ENCODE results near the gene ITGB8. TPM values are rescaled to one million over a fixed set of nuclear protein-coding genes. Genes with fewer than 3 reads are reported as not detected.

The ITGB8 gene
- total and polyA plus RNA-seq, 12 donors: 0.46 to 10.7 (median 2.5) TPM

- ATAC-seq: no peak
- no peaks in the 10 kb centered on the region for H3K27me3 ChIP-seq
- no peaks in the 10 kb centered on the region for H3K36me3 ChIP-seq
- no peak for DNase-seq
- no peaks in the 10 kb centered on the region for H3K9me3 ChIP-seq
- no peak overlapping the region for H3K27ac ChIP-seq
- no peak for TF ChIP-seq CTCF (IDR thresholded peaks at IDR 0.05)
- 71% methylated on average over 2 of the region's 2 CpGs for WGBS, 2 donors
- intact Hi-C loops (cut with DNase I): loop anchor here in 1 of 10 donors (10.0 kb wide), 1 partner anchor 271 kb away; no protein-coding TSS in a partner anchor
- H3K4me1 ChIP-seq: no peaks in the 10 kb centered on the region
- no peak overlapping the region for H3K4me3 ChIP-seq
These were observed 7.1 kb upstream of the ITGB8 start for GRCh38 chr7:20323595-20323994.

- WGBS, 2 donors: 75 to 77% methylated on average over 4 of the region's 4 CpGs
- H3K27ac ChIP-seq: no peak overlapping the region
- no peaks in the 10 kb centered on the region for H3K36me3 ChIP-seq
- TF ChIP-seq CTCF (IDR thresholded peaks at IDR 0.05): no peak
- no peak overlapping the region for H3K4me3 ChIP-seq
- H3K4me1 ChIP-seq: peaks cover 0 to 21% (median 6%) of the 10 kb centered on the region in 9 donors
- no peak for ATAC-seq
- intact Hi-C loops (cut with DNase I): loop anchor here in 1 of 10 donors (10.0 kb wide), 1 partner anchor 268 kb away; no protein-coding TSS in a partner anchor
- H3K9me3 ChIP-seq: no peaks in the 10 kb centered on the region
- no peak for DNase-seq
- peaks cover 0 to 16% (median 0%) of the 10 kb centered on the region in 7 donors for H3K27me3 ChIP-seq
These were observed 4.4 kb upstream of the ITGB8 start for GRCh38 chr7:20326342-20326741.

- intact Hi-C loops (cut with DNase I): loop anchor here in 1 of 10 donors (10.0 kb wide), 1 partner anchor 268 kb away; no protein-coding TSS in a partner anchor
- ATAC-seq (no peak), DNase-seq (no peak)
- 82 to 85% methylated on average over 1 of the region's 1 CpG for WGBS, 2 donors
- Histone ChIP-seq H3K27me3 (peaks cover 0 to 23% (median 6%) of the 10 kb centered on the region in 7 donors), H3K27ac (no peak overlapping the region), H3K4me1 (peaks cover 0 to 29% (median 12%) of the 10 kb centered on the region in 9 donors), H3K36me3 (no peaks in the 10 kb centered on the region), H3K9me3 (no peaks in the 10 kb centered on the region), H3K4me3 (no peak overlapping the region)
- TF ChIP-seq CTCF (IDR thresholded peaks at IDR 0.05): no peak
These were observed 3.6 kb upstream of the ITGB8 start for GRCh38 chr7:20327055-20327454.

GRCh38 chr7:20328027-20328426 lies 2.7 kb upstream of the ITGB8 start:
- no peak for DNase-seq
- H3K4me1 ChIP-seq: peaks cover 0 to 30% (median 12%) of the 10 kb centered on the region in 9 donors
- H3K4me3 ChIP-seq: no peak overlapping the region
- no peak for ATAC-seq
- peaks cover 0 to 32% (median 13%) of the 10 kb centered on the region in 7 donors for H3K27me3 ChIP-seq
- H3K9me3 ChIP-seq: no peaks in the 10 kb centered on the region
- TF ChIP-seq CTCF (IDR thresholded peaks at IDR 0.05): no peak
- H3K27ac ChIP-seq: no peak overlapping the region
- H3K36me3 ChIP-seq: no peaks in the 10 kb centered on the region
- WGBS, 2 donors: 88% methylated on average over 2 of the region's 2 CpGs
- intact Hi-C loops (cut with DNase I): loop anchor here in 1 of 10 donors (10.0 kb wide), 1 partner anchor 267 kb away; no protein-coding TSS in a partner anchor
